ENCODE data around the gene MARCKS. TPM values are rescaled to one million over a fixed set of nuclear protein-coding genes. Genes with fewer than 3 reads are reported as not detected.

MARCKS gene
- total RNA-seq, 1 experiment from 2014 or later, result 35.3 TPM

GRCh38 chr6:113901482-113901881 is 44.3 kb downstream of the MARCKS start:
- in situ Hi-C loops (cut with HindIII; ENCODE audit: low pct_unique_long_range_greater_than_20kb, low sequenced_read_pairs), result no loop called here
- no peak for TF ChIP-seq REST (IDR thresholded peaks at IDR 0.05; ENCODE audit: insufficient read depth in 1 of 2, low read depth in 2 of 2, low read length in 1 of 2)
- TF ChIP-seq TCF7L2 (IDR thresholded peaks at IDR 0.05; ENCODE audit: low read depth, low read length), result no peak
- no peak for TF ChIP-seq CTCF (IDR thresholded peaks at IDR 0.05)
- TF ChIP-seq SIN3A (IDR thresholded peaks at IDR 0.05; ENCODE audit: borderline replicate concordance, insufficient read depth, low read depth, low read length), result no peak
- no peak for TF ChIP-seq POLR2AphosphoS5 (IDR thresholded peaks at IDR 0.05; ENCODE audit: low read depth, low read length)
- CTCF ChIA-PET, result no interaction called here

GRCh38 chr6:113903666-113904330 is 46.7 kb downstream of the MARCKS start:
- H3K4me1 ChIP-seq (ENCODE audit: control insufficient read depth, insufficient read depth, low read length), result no peaks in the 10 kb centered on the region
- BruUV-seq (replicated peaks), result no TSS peak
- CTCF ChIA-PET, result interaction anchor here (0.7 kb wide), 1 partner anchor 352 kb away, joined by 6 read pairs; no protein-coding TSS in a partner anchor
- TF ChIP-seq POLR2AphosphoS5 (IDR thresholded peaks at IDR 0.05; ENCODE audit: low read depth, low read length) (no peak), CTCF (IDR thresholded peaks at IDR 0.05) (no peak), TCF7L2 (IDR thresholded peaks at IDR 0.05; ENCODE audit: low read depth, low read length) (no peak), SIN3A (IDR thresholded peaks at IDR 0.05; ENCODE audit: borderline replicate concordance, insufficient read depth, low read depth, low read length) (no peak), REST (IDR thresholded peaks at IDR 0.05; ENCODE audit: insufficient read depth in 1 of 2, low read depth in 2 of 2, low read length in 1 of 2) (no peak)
- no peak overlapping the region for H3K4me3 ChIP-seq (ENCODE audit: low read depth in 2 of 2, low read length in 2 of 2)
- no peaks in the 10 kb centered on the region for H3K36me3 ChIP-seq (ENCODE audit: control insufficient read depth, insufficient read depth, low read length)
- no peaks in the 10 kb centered on the region for H3K27me3 ChIP-seq (ENCODE audit: control insufficient read depth, insufficient read depth, low read length)
- H3K9me3 ChIP-seq (ENCODE audit: control insufficient read depth, insufficient read depth, low read depth, low read length), result no peaks in the 10 kb centered on the region
- no peak overlapping the region for H3K27ac ChIP-seq (ENCODE audit: low read length)
- ATAC-seq, result no peak
- intact Hi-C loops (cut with micrococcal nuclease; ENCODE audit: unreplicated experiment) (no loop called here), in situ Hi-C loops (cut with HindIII; ENCODE audit: low pct_unique_long_range_greater_than_20kb, low sequenced_read_pairs) (no loop called here)
- POLR2A ChIA-PET, result no interaction called here
- no peak for DNase-seq (ENCODE audit: low read depth, low spot score)

More at GRCh38 chr6:113901482-113901881, 44.3 kb downstream of the MARCKS start:
- ATAC-seq, result no peak
- Histone ChIP-seq H3K4me3 (ENCODE audit: low read depth in 2 of 2, low read length in 2 of 2) (no peak overlapping the region), H3K36me3 (ENCODE audit: control insufficient read depth, insufficient read depth, low read length) (no peaks in the 10 kb centered on the region), H3K4me1 (ENCODE audit: control insufficient read depth, insufficient read depth, low read length) (no peaks in the 10 kb centered on the region), H3K27ac (ENCODE audit: low read length) (no peak overlapping the region), H3K27me3 (ENCODE audit: control insufficient read depth, insufficient read depth, low read length) (no peaks in the 10 kb centered on the region), H3K9me3 (ENCODE audit: control insufficient read depth, insufficient read depth, low read depth, low read length) (no peaks in the 10 kb centered on the region)
- POLR2A ChIA-PET, result no interaction called here
- intact Hi-C loops (cut with micrococcal nuclease; ENCODE audit: unreplicated experiment), result no loop called here
- DNase-seq (ENCODE audit: low read depth, low spot score), result no peak
- BruUV-seq (replicated peaks), result no TSS peak

All from Panc1 (cell line).